Left ventricle myocardium inferior (tissue), 1 donor: Measurements from ENCODE around the gene KLHL29. TPM values are rescaled to one million over a fixed set of nuclear protein-coding genes. Genes with fewer than 3 reads are reported as not detected.

Source experiments
- DNase-seq: peaks from one replicate; pipeline ENCODE4 v3.0.0-alpha.2; 2020
- H3K27ac ChIP-seq: fragments of 200-600 bp; replicated peaks from 2 replicates; pipeline ENCODE4 v1.8.0; 2021
- H3K27me3 ChIP-seq: fragments of 200-600 bp; 2 replicates; pipeline ENCODE4 v1.8.0; 2021; ENCODE audit warnings: low read depth
- H3K36me3 ChIP-seq: fragments of 200-600 bp; 2 replicates; pipeline ENCODE4 v1.8.0; 2021
- H3K4me1 ChIP-seq: fragments of 200-600 bp; 2 replicates; pipeline ENCODE4 v1.8.0; 2021
- H3K4me3 ChIP-seq: fragments of 200-600 bp; 2 replicates; pipeline ENCODE4 v1.8.0; 2021; ENCODE audit warnings: mild to moderate bottlenecking, moderate library complexity
- H3K9me3 ChIP-seq: fragments of 200-600 bp; replicated peaks from 2 replicates; pipeline ENCODE4 v1.8.0; 2021
- intact Hi-C: fragments of 100-400 bp; cut with micrococcal nuclease; formaldehyde crosslinking; loops from one replicate; pipeline ENCODE4 v1.11.0; 2022
- total RNA-seq: library from RNA; stranded (reverse); fragmentation: NEBNext Ultra II Directional; extraction: Animal tissue kit (Norgen Biotek cat#: 25700); gene quantifications from one replicate; pipeline ENCODE4 v1.2.1, GENCODE V29; 2021
- TF ChIP-seq, protein P1 (sequence below): fragments of 200-600 bp; IDR thresholded peaks from 2 replicates; pipeline ENCODE4 v1.8.0; 2021; ENCODE audit warnings: antibody characterized with exemption, mild to moderate bottlenecking, borderline replicate concordance
- donor health status: DM: no; HTN: yes; CAD: no; lungs with severe emphysema.

Gene KLHL29
- total RNA-seq, 1 donor from 2014 or later, result 1.1 TPM

DNA sequence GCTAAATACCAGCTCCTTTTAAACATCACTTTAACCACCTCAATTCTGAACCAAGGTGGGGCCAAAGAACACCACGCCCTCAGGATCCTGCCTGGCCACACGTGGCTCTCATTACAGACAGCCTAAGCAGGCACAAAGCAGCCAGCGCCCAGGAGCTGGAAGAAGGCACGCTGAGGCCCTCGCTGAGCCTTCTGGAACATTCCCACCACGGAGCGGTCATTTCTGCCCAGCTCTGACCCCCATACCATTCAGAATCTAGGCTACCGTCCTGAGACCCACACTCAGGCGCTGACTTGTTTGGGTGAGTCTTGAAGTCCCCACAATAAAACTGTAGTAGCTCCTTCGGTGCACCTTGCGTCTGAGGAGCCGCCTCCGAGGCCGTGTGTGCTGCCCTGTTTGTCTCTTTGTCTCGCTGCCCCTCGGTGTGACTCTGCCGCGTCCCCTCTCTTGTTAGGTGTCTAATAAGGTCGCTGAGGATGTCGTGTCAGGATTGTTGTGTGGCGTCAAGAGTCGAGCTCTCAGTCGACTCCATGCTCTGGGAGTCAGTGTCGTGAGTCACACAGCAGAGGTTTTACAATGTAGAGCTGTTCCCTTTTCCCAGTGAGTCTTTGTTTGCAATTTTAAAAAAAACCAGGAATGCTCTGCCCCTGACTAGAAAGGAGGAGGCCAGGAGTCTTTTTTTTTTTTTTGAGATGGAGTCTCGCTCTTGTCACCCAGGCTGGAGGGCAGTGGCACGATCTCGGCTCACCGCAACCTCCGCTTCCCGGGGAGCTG, 242.4 kb downstream of the KLHL29 start:
- intact Hi-C loops, result no loop called here
- peaks cover 10% of the 10 kb centered on the region for H3K9me3 ChIP-seq
- H3K4me1 ChIP-seq, result no peaks in the 10 kb centered on the region
- no peak overlapping the region for H3K27ac ChIP-seq
- H3K36me3 ChIP-seq, result no peaks in the 10 kb centered on the region
- DNase-seq, result no peak
- no peaks in the 10 kb centered on the region for H3K27me3 ChIP-seq
- TF ChIP-seq, protein P1, sequence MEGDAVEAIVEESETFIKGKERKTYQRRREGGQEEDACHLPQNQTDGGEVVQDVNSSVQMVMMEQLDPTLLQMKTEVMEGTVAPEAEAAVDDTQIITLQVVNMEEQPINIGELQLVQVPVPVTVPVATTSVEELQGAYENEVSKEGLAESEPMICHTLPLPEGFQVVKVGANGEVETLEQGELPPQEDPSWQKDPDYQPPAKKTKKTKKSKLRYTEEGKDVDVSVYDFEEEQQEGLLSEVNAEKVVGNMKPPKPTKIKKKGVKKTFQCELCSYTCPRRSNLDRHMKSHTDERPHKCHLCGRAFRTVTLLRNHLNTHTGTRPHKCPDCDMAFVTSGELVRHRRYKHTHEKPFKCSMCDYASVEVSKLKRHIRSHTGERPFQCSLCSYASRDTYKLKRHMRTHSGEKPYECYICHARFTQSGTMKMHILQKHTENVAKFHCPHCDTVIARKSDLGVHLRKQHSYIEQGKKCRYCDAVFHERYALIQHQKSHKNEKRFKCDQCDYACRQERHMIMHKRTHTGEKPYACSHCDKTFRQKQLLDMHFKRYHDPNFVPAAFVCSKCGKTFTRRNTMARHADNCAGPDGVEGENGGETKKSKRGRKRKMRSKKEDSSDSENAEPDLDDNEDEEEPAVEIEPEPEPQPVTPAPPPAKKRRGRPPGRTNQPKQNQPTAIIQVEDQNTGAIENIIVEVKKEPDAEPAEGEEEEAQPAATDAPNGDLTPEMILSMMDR, result no peak
- H3K4me3 ChIP-seq, result no peak overlapping the region

DNA sequence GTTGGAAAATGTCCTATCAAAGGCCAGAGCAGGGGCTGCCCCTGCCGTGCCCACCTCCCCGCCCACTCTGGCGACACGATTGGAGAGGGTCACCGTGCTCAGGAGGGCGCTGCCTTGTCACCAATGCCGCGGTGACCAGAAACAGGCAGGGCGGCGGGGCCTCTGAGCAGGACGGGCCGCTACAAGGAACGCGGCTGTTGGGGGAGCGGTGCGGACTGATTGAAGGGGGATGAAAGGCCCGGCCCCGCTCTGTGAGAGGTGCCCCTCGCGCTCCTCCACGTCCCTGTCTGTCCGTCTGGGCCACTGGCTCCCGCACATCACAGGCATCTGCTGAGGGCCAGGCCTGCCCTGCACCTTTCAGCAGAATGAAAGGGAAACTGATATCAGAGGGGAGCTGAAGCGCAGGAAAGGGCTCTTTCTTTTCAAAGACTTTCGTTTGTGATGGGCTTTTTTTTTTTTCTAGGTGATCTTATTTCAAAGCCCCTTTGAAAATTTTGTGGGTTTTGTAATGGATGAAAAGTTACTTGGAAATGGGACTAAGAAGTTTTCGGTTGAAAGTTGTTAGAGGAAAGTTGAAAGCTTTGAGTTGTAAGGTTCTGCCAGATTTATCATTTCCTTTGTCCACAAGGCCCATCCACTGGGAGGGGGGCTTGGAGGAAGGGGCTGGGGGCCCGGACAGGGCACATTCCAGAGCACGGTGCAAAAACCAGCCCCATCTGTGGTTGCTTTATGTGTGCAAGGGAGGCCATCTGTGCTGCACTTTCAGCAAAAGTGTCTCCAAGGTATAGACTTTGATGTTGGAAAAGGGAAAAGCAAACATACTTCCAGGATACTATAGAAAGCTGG, 244.2 kb downstream of the KLHL29 start:
- DNase-seq, result no peak
- no peak overlapping the region for H3K4me3 ChIP-seq
- no peak overlapping the region for H3K27ac ChIP-seq
- intact Hi-C loops, result no loop called here
- peaks cover 6% of the 10 kb centered on the region for H3K9me3 ChIP-seq
- no peaks in the 10 kb centered on the region for H3K36me3 ChIP-seq
- TF ChIP-seq, protein P1, result no peak
- no peaks in the 10 kb centered on the region for H3K27me3 ChIP-seq
- no peaks in the 10 kb centered on the region for H3K4me1 ChIP-seq

DNA sequence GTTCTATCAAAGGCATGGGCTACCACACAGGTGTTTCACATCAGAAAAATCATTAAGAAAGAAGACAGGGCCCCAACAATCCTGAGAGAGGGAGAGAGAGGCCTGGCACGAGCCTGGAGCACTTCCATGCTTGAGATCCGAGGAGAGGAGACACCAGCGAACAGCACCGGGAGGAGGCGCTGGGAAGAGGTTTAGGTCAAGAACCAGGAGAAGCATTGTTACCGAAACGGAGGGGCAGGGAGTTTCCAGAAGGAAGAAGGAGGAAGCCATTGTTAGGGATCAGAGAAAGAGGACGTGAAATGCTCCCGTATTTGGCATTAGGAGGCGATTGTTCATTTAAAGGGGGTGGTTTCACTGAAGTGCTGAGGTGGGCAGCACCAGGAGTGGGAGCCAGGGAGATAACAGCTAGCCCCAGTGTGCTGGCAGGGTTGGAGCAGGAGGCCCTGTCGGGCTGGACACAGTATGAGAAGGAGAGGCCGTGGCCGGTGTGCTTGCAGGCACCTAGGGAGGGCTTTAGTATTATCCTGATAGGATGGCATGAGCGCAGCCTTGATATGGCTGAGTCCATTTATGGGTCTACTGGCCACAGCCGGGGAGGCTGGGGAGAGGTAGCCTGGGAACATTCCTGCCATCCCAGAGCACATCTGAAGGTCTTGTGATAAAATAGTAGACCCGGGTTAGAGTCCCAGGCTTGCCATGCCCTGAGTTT, 244.9 kb downstream of the KLHL29 start:
- H3K27me3 ChIP-seq, result no peaks in the 10 kb centered on the region
- intact Hi-C loops, result no loop called here

DNA sequence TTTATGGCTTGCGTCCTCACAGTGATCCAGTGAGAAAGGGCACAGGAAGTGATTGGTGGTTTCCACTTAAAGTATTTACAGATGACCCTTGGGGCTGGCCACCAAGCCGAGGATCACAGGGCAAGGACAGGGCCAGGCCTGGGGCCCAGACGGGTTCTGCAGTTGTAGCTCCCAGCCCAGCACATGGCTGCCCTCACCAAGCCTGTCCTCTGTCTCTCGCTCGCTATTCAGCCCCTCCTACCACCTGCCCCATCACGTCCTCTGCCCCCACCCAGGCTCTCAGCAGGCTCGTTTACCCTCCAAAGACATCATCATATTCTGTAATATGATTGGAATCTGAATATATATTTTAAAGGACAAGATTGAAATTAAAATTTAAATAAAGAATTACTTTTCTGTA, 246.0 kb downstream of the KLHL29 start:
- H3K36me3 ChIP-seq, result no peaks in the 10 kb centered on the region
- no peaks in the 10 kb centered on the region for H3K9me3 ChIP-seq
- no peak overlapping the region for H3K27ac ChIP-seq
- H3K4me1 ChIP-seq, result no peaks in the 10 kb centered on the region
- TF ChIP-seq, protein P1, result no peak
- H3K27me3 ChIP-seq, result no peaks in the 10 kb centered on the region
- no peak overlapping the region for H3K4me3 ChIP-seq
- intact Hi-C loops, result no loop called here
- no peak for DNase-seq

More for the DNA sequence above, 244.9 kb downstream of the KLHL29 start:
- H3K4me1 ChIP-seq, result no peaks in the 10 kb centered on the region
- H3K4me3 ChIP-seq, result no peak overlapping the region
- H3K9me3 ChIP-seq, result no peaks in the 10 kb centered on the region
- TF ChIP-seq, protein P1, result no peak
- no peak overlapping the region for H3K27ac ChIP-seq
- H3K36me3 ChIP-seq, result no peaks in the 10 kb centered on the region
- DNase-seq, result no peak

DNA sequence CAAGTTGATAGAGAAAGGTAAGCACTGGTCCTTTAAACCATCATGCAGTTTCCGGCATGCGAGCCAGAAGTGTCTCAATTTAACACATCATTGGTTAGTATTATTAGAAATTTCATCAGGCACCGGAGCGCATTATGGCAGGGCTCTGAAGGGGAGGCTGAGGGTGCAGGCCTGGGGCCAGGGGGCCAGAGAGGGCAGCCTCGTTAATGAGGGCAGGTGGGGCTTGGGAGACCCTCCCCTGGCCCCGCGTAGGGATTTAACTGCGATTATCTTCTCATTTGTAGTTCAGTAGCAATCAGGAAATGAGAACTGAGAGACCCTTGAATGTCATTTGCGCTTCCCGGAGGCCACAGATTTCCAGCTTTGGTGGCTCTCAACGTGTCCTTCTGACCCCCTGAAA, 246.4 kb downstream of the KLHL29 start:
- no peaks in the 10 kb centered on the region for H3K27me3 ChIP-seq
- TF ChIP-seq, protein P1, result no peak
- H3K4me3 ChIP-seq, result no peak overlapping the region
- intact Hi-C loops, result no loop called here
- no peak for DNase-seq
- no peaks in the 10 kb centered on the region for H3K9me3 ChIP-seq
- H3K36me3 ChIP-seq, result no peaks in the 10 kb centered on the region
- no peak overlapping the region for H3K27ac ChIP-seq
- peaks cover 2% of the 10 kb centered on the region for H3K4me1 ChIP-seq
